GM21423 (cell line): ENCODE results near the gene TSPEAR.
"Not testable (repeated sequence)": the region's sequence is repeated elsewhere in the genome, so short reads cannot be mapped to it uniquely, and the experiment has no call there.

Experiments used
- ATAC-seq: cut with Tn5 transposase; IDR thresholded peaks from one replicate; pipeline ENCODE4 v1.9.1; 2021; ENCODE audit warnings: mild to moderate bottlenecking, moderate library complexity; ENCODE audit not compliant: unreplicated experiment

The TSPEAR gene

DNA sequence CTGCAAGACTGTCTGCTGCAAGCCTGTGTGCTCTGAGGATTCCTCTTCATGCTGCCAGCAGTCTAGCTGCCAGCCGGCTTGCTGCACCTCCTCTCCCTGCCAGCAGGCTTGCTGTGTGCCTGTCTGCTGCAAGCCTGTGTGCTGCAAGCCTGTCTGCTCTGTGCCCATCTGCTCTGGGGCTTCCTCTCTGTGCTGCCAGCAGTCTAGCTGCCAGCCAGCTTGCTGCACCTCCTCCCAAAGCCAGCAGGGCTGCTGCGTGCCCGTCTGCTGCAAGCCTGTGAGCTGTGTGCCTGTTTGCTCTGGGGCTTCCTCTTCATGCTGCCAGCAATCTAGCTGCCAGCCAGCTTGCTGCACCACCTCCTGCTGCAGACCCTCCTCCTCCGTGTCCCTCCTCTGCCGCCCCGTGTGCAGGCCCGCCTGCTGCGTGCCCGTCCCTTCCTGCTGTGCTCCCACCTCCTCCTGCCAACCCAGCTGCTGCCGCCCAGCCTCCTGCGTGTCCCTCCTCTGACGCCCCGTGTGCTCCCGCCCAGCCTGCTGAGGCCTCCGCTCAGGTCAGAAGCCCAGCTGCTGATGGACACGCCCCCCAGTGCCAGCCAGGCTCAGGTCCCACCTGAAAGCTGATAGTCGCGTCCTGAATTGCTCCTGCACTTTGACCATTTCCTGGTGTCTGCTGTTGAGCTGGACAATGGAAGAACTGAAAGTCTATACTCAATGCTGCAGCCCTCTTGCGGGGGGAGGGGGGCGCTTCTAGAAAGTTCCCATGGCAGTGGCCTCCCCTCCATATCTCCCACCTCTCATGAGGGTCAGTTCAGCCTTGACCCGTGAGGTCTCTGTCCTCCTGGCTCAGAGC, 136.7 kb downstream of the TSPEAR start:
- ATAC-seq, result no peak

GRCh38 chr21:44573630-44574456, 137.5 kb downstream of the TSPEAR start, which contains the start of gene KRTAP10-4:
TSS of gene KRTAP10-4 (plus strand) at chr21:44573729. CDS start at chr21:44573759, 30 bp downstream.
- ATAC-seq, result not testable (repeated sequence)

GRCh38 chr21:44572959-44573583, 138.3 kb downstream of the TSPEAR start:
- ATAC-seq, result no peak

DNA sequence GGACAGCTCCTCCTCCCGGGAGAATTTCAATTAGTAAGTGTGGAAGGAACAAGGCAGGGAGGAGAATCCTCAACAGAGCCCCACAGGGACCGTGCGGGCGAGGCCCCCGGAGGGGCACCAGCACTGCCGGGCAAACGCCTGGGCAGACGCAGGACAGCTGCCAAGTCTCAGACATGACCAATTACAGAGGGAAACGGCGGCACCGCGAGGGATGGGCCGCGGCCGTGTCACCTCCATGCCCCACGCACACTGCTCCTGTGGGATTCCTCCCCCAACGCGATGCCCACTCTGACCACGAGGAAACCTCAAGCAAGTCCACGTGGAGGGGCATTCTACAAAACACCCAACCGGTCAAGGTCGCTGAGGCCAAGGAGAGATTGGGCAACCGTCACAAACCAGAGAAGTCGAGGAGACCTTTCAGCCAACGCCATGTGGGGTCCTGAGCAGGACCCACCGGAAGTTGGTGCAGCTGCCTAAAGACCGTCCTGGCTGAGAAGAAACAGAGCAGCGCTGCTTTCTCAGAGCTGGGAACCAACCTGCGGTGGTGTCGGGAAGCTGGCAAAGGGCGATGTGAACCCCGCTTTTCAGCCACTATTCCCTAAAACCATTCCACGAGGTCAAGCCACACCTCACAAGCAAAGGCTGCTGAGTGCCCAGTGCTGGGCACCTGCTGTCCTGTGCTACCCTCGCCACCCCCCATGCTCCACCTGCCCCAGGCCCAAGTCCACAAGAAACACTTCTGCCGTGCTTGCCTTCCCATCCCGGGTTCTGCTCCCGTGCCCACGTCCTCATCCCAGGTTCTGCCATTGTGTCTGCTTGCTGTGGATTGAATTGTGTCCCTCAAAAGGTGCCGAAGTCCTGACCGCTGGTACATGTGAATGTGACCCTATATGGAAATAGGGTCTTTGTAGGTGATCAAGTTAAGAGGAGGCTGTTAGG, 139.3 kb downstream of the TSPEAR start:
- no peak for ATAC-seq

DNA sequence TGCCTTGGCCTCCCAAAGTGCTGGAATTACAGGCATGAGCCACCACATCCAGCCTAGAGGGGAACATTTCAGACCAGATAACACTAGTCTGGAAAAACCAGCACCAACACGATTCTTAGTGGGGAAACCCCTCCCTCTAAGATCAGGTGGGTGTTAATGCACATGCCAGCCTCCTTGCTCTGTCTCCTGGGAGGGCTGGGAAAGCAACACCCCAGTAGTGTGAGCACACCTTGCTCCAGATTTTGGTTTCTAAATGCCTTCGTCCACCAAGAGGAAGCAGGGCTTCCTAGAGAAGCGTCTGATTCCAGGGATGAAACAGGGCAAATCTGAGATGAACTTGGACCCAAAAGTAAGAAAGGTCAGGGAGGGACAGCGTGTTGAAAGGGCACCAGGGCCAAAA, 140.1 kb downstream of the TSPEAR start:
- no peak for ATAC-seq

DNA sequence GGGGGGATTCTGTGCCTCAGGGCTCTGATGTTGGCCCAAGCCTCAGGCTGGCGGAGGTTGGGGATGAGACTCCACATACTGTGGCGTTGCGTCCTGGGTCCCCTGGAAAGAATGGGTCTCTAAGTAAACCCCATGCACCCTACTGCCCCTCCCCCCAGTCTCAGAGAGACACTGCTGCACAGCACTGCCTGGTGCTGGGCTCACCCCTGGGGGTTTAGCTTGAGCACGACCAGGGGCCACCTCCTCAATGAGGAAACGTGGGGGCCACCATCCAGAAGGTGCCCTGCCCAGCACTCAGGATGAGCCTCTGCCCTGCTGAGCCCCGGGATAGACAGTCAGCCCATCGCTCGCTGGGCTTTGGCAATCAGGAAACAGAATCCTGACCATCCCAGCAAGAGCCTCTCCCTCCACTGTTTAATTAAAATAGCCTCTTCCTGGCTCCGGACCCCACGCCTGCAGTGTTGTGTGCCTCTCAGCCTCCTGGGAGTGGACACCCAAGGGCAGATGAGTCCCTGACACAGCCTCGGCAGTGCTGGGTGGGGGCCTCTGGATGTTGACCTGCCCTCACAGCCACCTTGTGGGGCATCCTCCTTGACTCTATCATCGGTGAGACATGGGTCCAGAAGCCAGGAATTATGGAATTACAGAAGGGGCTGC, 141.4 kb downstream of the TSPEAR start:
- no peak for ATAC-seq

GRCh38 chr21:44568667-44569556, 142.5 kb downstream of the TSPEAR start:
- no peak for ATAC-seq

- ATAC-seq, result no peak
Observed at GRCh38 chr21:44568261-44568660, 143.1 kb downstream of the TSPEAR start.

GRCh38 chr21:44567481-44568171, 143.7 kb downstream of the TSPEAR start:
- no peak for ATAC-seq

- ATAC-seq, result no peak
Observed at GRCh38 chr21:44566403-44566802, 145.0 kb downstream of the TSPEAR start.

GRCh38 chr21:44564886-44565598, 146.3 kb downstream of the TSPEAR start:
- ATAC-seq, result no peak

- no peak for ATAC-seq
Observed at GRCh38 chr21:44564099-44564498, 147.3 kb downstream of the TSPEAR start.

DNA sequence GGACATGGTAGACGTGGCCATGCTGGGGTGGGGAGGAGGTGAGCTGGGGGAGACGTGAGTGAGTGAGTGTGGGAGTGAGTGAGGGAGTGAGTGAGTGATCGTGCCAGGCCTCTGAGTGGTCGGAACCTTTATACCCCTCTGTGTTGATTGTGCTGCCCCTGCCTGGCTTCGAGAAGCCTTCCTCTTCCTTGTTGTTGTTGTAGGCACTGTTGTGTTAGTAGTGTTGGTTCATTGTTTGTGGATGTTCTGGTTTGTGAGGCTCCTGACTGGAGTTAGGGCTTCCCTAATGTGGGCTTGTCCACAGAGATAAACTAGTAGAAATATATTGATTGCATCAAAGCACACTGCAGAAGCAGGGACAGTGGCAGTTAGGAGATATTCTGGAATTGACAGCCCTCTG, 152.7 kb downstream of the TSPEAR start, which contains the start of gene KRTAP10-3:
KRTAP10-3 (minus strand) TSS at position 101 of the 400 bp plus-strand sequence; CDS start at position 21, 80 bp downstream.
- no peak for ATAC-seq

GRCh38 chr21:44558329-44558675, 153.1 kb downstream of the TSPEAR start:
- ATAC-seq, result not testable (repeated sequence)

GRCh38 chr21:44557491-44558328, 153.7 kb downstream of the TSPEAR start:
- ATAC-seq, result no peak

DNA sequence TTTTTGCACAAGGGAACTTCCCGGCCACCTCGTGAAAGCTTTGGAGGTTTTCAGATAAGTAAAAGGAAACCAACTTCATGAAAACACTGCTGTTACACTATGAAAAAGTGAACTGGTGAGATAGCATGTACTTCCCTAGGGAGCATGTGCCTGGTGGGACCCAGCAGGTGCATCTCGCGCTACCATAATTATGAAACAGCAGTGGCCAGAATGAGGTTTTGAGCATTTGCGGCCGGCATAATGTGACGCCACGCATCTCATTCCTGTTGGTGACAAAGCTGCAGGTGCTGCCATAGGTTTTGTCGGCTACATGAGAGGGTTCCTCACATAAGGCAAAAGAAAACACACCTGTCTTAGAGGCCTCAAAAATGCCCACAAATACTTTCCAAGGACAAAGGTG, 154.5 kb downstream of the TSPEAR start:
- ATAC-seq, result no peak
